H1 (cell line): ENCODE data around the gene SPATA33. TPM values are rescaled to one million over a fixed set of nuclear protein-coding genes. Genes with fewer than 3 reads are reported as not detected.

Experiments
- CHD7 ChIP-seq: fragments of 300-600 bp; sonication (generic); IDR thresholded peaks from 2 replicates; pipeline ENCODE4 v1.7.1; 2012; ENCODE audit warnings: low read length, moderate library complexity, mild to moderate bottlenecking, inconsistent platforms; ENCODE audit not compliant: insufficient replicate concordance
- SUZ12 ChIP-seq: fragments of 200-600 bp; sonication (generic); IDR thresholded peaks from 2 replicates; pipeline ENCODE4 v1.6.1; 2012; ENCODE audit warnings: mild to moderate bottlenecking, inconsistent platforms, low read length, moderate library complexity, mixed read lengths
- TEAD4 ChIP-seq: IDR thresholded peaks from 2 replicates; pipeline ENCODE4 v1.6.1; 2012; ENCODE audit warnings: low read depth, low read length, inconsistent platforms, mixed read lengths
- ZNF274 ChIP-seq: IDR thresholded peaks from 2 replicates; pipeline ENCODE4 v1.7.0; 2012; ENCODE audit warnings: low read length, borderline replicate concordance; ENCODE audit errors: extremely low read depth
- polyA plus RNA-seq, 7 experiments: library from polyadenylated mRNA; depleted of rRNA in 3 of 7; stranded (reverse) in 5 of 7; unstranded in 2 of 7; fragments of >200 nt in 5 of 7; fragments of 200-250 nt in 2 of 7; gene quantifications; 1 replicate in 5 of 7; 2 replicates in 1 of 7; 4 replicates in 1 of 7; pipeline versions ENCODE4 v1.2.1 to v1.2.3, GENCODE V29; 2011 to 2013; ENCODE audit warnings: missing spikeins in 2 of 7, mixed read lengths in 2 of 7
- total RNA-seq: library from RNA; stranded (reverse); fragmentation: NEBNext Ultra II Directional; extraction: Animal tissue kit (Norgen Biotek cat#: 25700); gene quantifications from 2 replicates; pipeline ENCODE4 v1.2.1, GENCODE V29; 2021

The SPATA33 gene
- total and polyA plus RNA-seq, 2 of the 8 experiments (the other 6 are each of a cell fraction or from before 2014, with no cell fraction given): 5.4 to 16.9 TPM

DNA sequence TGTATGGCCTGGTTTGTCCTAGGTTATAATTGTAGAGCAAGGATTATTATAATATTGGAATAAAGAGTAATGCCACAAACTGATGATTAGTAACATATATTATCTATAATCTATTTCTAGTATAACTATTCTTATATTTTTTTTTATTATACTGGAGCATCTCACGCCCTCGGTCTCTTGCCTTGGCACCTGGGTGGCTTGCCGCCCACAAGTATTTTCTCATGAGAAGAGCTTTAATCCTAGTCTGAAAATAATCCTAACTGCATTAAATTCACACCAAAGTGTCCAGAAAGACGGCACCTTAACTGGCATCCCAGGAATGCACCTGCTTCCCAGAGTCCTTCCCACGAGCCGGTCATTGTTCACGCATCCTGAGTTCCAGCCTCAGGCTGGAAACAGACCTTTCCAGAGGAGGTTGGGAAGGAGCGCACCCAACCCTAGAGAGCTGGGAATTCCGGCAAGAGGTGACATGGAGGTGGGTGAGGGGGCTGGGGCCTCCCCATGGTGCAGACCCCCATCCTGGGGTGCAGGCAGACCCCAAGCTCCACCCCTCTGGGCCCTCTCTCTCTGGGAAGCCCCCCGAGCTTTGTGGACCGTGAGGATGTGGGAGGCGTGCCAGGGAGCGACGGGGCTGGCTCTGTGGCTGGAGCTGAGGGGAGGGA is 16.0 kb upstream of the SPATA33 start (continued):
- TF ChIP-seq CHD7 (no peak), ZNF274 (no peak), TEAD4 (peak; percentile 60; the same call in 1 of the 2 replicates), SUZ12 (no peak)
- TF ChIP-seq, all 59 proteins: peak for 1
